ENCODE results near the gene FAM53A.

Gene FAM53A

DNA sequence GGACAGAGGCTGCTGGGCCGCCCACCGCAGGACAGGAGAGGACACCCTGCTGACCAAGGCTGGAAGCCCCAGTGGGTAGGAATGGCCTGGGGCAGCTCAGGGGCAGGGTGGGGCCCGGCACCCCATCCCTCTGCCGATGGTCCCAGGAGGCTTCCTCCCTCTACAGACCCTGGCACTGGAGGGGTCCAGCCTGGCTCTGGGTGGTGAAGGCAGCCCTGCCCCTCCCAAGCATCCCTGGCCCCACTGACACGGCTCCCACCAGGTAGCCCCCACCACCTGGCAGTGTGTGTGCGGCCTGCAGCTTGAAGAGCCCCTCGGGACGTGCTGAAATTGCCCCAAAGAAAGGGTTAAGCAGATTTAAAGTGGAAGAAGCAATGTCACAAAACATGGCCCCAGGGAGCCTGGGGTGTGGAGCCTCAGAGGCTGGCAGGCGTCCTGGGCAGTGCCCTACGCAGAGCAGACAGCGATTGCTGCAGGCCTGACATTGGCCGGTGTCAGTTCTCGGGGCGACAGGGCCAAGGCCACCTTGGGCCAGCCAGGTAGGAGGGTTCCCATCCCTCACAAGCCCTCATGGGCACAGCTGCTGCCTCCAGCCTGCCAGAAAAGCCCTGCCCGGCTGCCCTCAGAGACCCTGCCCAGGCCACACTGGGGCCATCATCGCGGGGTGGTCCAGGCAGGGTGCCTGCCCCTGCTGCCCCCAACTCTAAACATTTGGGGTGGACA is 80.5 kb downstream of the FAM53A start:
- no peak for DNase-seq (ENCODE audit: low spot score)

DNA sequence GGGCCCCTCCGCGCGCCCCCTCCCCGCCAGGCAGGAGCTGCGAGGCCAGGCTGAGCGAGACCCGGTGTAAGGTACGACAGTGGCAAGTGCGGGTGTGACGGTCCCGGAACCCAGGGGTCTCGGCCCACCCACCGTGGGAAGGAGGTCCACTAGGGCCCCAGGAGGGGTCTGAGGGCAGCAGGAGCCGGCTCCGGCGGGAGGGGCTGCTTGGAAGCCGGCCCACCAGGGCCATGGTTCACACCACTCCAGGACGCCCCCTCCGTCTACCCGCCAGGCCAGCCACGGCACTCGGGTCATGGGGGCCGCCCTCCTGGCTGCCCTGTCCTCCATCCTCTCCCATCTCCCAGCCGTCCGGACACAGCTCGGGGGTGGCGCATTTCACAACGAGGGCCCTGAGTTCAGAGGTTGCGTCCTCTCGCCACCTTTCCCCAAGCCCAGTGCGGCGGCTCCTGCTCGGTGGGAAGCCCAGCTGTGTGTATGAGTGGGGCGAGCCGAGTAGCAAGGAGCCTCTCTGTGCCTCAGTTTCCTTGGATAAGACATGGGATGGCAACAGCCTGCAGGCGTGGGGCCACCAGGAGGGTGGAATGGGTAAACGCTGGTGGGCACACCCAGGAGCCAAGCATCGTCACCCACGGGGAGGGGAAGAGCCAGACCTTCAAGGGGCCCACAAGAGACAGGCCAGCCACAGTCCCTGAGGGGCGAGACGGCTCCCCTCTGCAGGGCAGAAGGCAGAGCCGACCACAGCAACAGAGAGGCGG is 81.3 kb downstream of the FAM53A start:
- DNase-seq (ENCODE audit: low spot score): no peak

DNA sequence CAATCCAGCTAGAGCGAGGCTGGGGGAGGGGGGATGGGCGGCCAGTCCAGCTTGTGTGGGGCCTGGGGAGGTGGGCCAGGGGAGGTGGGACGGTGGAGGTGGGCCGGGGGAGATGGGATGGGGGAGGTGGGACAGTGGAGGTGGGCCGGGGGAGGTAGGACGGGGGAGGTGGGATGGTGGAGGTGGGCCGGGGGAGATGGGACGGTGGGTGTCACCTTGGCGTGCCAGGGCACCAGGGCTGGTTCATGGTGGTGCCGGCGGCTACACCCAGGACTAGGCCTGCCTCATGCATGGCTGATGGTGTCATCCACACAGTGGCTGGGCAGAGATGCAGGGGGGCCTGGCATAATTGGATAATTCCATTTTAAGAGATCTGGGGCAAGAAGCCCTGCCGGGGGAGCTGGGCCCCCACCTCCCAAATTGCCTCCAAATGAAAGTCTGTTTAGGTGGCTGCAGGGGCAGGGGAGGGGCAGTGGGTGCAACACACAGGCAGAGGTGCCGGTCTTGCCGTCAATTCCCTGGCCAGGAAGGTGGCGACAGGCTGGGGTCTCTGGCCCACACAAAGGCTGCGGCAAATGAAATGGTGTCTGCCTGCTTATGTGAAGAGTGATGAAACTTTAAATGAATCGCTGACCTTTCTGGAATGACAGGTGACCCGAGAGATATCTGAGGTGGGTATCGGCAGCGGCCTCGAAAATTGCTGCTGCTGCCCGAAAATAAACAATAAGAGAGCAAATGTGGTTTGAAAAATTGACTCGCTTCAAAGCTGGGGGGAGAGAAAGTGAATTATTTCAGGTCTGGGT is 82.1 kb downstream of the FAM53A start:
- DNase-seq (ENCODE audit: low spot score): no peak

DNA sequence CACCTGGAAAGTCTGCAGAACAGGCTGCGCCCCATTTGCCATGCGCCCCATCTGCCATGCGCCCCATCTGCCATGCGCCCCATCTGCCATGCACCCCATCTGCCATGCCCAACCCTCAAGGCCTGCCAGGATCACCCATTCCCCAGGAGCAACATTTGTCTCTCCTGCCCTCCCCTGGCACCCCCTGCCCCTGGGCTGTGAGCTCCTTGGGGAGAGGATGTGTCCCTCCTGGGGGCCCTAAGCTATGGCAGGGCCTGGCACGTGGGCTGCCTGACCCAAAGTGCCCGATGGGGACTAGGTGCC is 82.6 kb downstream of the FAM53A start:
- no peak for DNase-seq (ENCODE audit: low spot score)

DNA sequence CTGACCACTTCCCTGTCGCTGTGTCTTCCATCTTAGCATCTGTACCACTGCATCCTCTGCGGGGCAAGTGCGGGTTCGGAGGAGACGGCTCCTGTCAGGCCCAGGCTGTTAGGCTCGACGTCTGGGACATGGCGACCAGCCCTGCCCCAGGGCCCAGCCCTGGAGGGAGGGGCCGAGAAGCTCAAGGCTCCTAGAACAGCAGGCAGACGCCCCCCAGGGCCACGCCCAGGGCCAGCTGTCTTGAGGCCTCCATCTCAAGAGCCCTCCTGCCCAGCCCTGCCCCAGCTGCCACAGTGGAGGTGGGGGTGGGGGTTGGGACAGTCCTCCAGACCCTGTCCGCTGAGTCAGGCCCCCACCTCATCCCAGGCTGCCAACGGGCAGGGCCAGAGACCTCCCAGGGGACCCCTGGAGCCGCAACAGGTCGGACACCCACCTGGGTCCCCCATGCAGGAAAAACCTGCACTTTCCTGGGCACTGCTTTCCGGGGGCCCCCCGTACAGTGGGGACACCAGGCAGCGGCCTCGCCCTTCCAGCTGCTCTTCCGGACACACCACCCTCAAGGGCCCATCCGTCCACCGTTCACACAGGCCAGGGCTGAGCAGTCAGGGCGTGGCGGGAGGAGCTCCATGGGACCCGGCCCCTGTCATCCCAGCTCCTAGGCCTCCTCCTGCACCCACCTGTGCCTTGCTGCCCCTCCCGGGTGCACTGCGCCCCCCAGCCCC is 83.1 kb downstream of the FAM53A start:
- DNase-seq (ENCODE audit: low spot score): no peak

DNA sequence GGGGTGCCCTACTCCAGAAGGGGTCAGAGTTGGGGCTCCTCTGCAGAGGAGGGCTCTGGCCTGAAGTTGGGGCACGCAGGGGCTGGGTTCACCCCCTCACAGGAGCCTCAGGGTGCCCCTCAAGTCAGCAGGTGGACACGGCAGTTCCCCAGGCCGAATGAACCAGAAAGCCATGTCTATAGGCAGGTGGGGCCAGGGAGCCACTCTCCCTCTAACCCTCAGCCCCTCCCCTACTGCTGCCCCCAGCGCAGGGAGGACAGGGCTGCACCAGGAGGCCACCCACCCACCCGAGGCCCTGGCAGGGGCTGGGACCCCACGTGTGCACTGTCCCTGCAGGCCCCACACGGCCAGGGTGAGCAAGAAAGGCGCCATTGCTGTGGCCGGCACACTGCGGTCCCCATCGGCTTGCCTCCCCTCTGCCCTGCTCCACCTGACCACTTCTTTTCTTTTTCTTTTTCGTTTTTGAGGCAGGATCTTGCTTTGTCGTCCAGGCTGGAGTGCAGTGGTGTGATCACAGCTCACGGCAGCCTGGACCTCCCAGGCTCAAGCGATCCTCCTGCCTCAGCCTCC is 83.8 kb downstream of the FAM53A start:
- DNase-seq (ENCODE audit: low spot score): no peak

DNA sequence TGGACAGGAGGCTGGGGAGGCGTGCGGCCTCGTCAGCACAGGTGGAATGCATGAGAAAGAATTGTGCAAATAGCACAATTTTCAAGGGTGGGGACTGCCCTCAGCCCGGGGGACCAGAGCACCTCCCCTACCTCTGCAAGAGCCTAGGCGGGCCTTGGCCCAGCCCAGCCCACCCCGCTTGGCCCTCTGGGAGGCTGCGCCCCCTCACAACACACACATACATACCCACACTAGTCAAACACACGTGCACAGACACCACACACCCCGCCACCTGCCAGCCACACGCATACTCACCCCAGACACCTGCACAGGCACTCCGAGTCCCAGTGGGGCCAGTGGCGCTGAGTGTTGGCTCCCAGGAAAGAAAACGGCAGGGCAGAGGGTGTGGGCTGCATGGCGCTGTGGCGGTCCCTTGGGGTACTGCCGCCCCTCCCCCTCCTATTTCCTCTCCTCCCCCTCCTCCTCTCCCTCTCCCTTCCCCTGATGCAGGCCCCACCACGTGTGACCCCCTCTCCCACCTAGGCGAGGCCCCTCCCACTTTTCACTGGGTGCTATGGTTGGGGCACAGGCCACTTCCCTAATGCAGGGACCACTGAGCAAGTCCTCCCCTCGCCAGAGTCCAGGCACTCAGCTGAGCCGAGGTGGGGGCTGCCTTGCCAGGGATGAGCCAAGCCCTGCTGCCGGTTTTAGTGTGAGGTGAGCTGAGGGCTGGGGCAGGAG is 84.5 kb downstream of the FAM53A start:
- DNase-seq (ENCODE audit: low spot score): no peak

DNA sequence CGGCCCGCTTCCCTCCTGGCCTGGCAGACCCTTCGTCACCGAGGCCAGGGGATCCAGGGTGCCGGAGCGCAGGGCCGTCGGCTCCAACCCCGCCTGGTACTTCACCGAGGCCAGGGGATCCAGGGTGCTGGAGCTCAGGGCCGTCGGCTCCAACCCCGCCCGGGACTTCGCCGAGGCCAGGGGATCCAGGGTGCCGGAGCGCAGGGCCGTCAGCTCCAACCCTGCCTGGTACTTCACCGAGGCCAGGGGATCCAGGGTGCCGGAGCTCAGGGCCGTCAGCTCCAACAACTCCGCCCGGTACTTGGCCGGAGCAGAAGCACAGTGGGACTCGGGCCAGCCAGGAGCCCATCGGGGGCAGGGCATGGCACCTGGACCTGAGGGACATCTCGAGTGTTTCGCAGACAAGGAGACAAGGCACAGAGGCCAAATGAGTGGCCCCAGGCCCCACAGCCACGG is 85.1 kb downstream of the FAM53A start:
- no peak for DNase-seq (ENCODE audit: low spot score)

DNA sequence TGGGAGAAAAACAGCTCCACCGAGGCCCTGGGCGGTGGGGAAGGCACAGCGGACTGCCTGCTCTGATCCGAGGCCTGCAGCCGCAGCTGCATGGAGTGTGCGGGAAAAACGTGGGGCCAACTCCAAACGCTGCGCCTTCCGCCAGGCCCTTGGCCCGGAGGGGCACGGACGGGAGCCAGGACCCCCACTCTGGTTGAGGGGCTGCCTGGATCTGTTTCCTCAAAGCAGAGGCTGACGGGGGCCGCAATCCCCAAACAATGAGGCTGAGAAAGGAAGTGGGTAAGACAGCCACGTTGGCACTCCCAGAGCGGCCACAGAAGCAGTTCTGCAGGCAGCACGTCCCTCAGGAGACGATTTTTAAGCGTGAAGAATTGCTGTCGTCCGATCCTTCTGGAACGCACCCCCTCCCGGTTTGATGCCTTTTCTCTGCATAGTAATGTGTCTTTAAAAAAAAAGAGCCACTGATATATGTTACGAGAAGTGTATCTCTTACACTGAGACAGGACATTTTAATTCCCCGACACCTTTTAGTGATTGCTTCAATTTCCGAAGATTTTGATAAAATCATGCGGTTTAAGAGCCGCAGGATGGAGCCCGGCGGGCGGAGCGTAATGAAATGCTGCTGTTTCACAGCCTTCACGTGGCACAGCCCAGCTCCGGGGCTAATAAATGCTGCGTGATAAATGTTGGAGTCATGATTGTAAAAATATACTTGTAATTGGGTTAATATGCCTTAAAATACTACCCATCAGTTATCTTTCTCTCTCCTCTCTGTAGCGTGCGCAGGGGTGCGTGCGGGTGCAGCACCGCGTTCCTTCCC is 85.7 kb downstream of the FAM53A start:
- DNase-seq (ENCODE audit: low spot score): no peak

DNA sequence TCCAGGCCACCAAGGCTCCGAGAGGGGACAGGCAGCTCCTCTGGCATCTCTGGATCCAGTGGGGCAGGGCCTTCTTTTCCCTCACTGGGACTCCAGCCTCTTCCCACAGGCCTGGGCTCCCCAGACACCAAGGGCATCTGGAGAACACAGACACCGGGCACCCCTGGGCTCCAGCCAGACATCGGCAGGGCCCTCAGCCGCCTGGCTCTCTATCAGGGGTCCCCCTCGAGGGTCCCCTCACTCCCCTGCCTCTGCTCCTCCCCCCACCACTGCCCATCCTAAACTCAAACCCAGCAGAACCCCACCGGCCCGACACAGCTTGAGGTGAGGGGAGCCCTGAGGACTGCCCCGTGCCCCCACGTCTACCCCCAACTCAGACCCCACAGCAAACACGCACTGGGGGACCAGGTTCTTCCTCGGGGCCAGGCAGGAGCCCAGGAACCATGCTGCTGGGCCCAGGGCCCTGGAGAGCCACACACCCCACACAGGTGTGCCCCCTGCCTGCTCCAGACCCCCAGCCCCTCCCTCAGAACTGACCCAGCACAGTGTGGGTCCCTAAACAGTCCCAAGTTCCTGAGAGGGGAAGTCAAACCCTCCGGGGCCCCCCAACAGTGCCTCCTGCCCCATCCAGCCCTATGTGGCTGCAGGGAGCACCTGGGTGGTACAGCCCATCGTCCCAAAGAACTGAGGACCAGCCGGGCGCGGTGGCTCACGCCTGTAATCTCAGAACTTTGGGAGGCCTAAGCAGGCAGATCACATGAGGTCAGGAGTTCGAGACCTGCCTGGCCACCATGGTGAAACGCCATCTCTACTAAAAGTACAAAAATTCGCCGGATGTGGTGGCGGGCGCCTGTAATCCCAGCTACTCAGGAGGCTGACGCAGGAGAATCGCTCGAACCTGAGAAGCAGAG is 86.8 kb downstream of the FAM53A start:
- DNase-seq (ENCODE audit: low spot score): no peak

DNA sequence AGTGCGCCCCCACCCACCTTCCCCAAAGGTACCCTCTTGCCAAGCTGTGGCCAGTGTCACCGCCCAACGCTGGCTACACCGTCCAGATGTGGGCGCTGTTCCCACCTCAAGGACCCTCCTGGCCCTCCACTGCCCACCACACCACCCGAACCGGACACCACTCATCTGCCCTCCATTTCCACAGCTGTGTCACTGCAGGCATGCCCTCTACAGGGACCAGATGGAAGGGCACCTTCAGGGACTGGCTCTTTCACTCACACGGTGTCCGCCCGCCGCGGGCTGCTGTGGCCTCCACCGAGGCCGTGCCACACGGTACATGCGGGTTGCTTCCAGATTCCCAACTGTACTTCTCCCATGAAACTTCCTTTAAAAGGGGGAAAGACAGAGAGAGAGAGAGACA is 87.7 kb downstream of the FAM53A start:
- no peak for DNase-seq (ENCODE audit: low spot score)

DNA sequence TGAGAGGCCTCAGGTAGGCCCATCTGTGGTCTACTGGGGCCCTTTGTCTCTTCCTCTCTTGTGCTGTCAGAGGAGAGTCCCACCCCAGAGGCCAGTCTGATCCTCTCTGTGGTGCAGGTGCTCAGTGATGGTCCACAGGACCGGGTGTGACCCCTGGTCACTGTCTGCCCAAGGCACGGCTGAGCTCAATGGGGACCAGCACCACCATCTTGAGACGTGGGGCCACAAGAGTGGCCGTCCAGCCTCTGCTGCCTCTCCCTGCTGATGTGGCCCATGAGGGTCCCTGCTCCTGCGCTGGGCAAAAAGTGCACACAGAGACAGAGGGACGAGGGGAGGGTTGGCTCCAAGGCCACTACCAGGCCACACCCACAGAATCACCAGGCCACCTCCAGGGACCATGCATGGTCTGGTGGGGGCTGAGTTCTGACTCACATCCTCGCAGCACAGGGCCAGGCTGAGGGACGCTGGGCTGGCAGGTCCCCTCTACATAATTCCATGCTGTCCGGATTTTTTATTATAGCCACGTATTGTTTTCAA is 88.3 kb downstream of the FAM53A start:
- no peak for DNase-seq (ENCODE audit: low spot score)

DNA sequence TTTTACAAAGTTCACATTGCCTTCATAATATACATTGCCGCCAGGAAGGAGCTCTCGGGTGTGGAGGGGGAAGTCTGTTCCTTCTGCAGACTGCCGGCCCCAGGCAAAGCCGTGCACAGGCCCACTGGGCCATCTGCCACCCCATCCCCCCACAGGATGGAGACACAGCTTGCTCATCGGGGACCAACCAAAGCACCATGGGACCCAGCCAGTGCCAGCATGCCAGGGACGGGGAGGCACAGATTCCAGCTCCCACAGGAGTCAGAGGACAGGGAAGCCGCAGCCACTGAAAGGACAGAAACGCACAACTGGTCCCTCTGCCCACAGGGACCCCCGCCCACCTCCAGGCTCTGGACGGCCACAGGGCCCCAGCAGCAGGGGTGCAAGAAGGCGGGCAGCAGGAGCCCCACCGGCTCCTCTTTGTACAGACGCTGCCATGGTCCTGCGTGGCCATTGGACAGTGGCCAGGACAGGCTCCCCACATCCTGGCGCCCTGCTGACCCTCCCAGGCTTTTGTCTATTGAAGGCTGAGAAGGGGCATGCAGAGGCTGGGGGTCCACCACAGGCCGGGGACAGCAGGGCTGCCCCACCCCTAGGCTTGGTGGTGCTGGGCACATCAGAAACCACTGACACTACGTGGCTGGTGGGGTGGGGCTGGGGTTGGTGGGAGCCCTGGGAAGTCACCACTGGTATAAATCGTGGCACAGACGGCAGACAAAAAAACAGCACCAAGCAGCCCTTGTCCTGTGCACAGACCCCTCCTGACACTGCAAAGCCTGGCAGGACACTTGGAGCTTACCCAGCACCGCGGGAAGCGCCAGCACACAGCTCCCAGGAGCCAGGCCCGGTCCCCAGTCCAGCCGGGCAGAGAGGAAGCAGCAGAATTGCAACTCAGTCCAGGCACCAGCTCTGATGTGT is 89.0 kb downstream of the FAM53A start:
- no peak for DNase-seq (ENCODE audit: low spot score)

DNA sequence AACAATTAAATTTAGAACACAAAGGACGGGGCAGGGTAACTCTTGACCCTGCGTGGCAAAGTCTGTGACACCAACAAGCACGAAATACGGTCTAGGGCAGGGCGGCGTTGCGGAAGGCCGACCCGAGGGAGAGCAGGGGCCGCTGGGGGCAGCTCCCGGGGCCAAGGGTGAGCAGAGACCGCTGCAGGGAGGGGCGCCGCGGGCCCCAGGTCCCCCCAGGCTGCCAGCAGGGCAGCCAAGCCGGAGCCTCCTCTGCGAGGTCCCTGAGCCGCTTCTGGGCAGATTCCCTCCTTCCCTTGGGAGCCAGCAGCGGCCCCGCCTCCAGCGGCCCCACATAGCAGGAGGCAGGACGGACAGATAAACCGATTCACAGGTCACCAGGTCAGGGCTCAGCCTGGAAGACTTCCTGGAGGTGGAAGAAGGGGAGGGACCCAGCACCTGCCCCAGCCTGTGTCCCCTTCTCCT is 90.2 kb downstream of the FAM53A start:
- DNase-seq (ENCODE audit: low spot score): no peak

DNA sequence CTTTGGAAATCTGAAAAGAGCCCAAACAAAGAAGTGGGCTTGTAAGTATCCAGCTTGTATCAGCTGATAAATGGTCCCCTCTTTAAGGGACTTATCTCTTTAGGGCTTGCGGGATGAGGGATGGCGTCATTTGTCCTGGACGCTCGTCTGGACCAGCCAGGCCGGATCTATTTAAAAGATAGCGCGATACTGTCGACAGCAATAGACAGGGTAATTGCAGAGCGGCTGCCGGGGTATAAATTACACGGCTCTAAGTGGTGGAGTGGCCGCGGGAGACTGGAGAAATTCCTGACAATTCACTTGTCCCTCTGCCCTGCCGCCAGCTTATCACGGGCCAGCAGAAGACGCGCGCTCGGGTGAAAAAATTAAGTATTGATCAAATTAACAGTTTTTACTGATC is 90.7 kb downstream of the FAM53A start:
- DNase-seq (ENCODE audit: low spot score): no peak

DNA sequence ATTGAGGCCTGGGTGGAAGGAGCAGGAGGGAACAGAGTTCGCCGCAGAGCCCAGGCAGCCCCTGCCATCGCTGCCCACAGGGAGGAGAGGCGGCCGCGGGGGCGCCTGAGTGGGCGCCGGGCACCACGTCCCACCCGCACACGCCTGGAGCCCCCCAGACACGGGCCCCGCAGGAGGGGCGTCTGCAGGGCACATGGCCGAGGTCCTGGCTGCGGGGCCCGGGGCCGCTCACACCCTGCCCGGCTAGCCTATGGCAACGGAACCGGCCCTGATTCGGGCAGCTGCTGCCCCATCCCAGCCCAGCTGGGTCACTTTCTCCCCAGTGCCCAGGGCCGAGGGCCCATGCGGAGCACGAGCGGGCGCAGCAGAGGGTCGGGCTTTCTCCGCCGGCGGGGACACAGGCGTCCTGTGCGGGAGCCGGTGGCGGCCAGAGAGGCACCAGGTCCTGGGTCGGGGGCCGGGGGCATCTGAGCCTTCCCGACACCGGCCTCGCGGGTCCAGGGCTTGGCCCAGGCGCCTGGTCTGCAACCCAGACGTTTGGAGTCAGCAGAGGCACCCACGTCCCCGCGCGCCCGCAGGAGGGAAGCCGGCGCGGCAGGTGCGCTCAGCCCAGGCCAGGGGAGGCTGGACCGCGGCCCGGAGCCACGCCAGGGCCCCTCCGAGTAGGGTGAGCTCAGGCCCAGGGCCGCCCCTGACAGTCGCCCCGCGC is 91.2 kb downstream of the FAM53A start:
- no peak for DNase-seq (ENCODE audit: low spot score)

DNA sequence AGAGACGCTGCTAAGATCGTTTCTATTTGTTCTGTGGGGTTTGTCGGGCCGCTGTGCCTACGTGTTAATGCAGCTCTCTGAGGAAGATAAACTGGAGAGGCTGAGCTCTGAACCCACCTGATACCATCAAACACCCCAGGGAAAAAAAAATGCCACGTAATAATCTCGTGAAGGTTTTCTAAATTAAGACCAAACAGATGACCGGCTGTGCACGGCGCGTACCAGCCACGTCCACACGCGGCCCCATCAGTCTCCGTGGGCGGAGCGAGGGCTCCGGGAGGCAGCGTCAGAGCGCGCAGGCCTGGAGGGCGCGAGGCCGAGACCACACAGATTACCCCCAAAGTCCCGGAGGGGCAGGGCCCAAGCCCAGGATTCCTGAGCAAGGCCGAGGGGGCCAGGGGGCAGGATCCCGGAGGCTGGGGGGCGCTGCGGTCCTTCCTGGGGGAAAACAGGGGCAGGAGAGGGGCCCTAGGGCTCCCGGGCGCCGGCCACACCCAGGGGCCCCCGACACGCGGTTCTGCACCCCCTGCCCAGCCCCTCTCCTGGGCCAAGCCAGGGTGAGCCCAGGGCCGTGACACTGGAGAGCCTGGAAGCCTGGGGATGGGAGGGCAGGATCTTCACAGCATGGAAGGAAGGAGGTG is 91.9 kb downstream of the FAM53A start:
- no peak for DNase-seq (ENCODE audit: low spot score)
